Measurements from ENCODE around the gene PAN2. TPM values are rescaled to one million over a fixed set of nuclear protein-coding genes. Genes with fewer than 3 reads are reported as not detected.
"Not testable (repeated sequence)": the region's sequence is repeated elsewhere in the genome, so short reads cannot be mapped to it uniquely, and the experiment has no call there.

The PAN2 gene
- total RNA-seq, 8 experiments from 2014 or later = 20.3 to 97.3 (median 30.4) TPM

- H3K4me3 ChIP-seq = no peak overlapping the region
- H3K27ac ChIP-seq = no peak overlapping the region
- H3K4me1 ChIP-seq (replicated peaks in 1 of 2) = peaks cover 5 to 8% of the 10 kb centered on the region in 2 donors
- no peak for ATAC-seq (replicated peaks in 6 of 8)
- in situ Hi-C loops (cut with MboI; ENCODE audit: low pct_unique_long_range_greater_than_20kb in 2 of 9, low sequenced_read_pairs in 9 of 9, unreplicated experiment in 9 of 9) = no loop called here
- WGBS, 10 experiments = 0 to 100% (median 79%) methylated on average over 1 to 6 of the region's 8 CpGs; no CpG with 5 or more reads in 2 of the 10 experiments
These were observed 4.0 kb upstream of the PAN2 start for GRCh38 chr12:56337753-56338251.

DNA sequence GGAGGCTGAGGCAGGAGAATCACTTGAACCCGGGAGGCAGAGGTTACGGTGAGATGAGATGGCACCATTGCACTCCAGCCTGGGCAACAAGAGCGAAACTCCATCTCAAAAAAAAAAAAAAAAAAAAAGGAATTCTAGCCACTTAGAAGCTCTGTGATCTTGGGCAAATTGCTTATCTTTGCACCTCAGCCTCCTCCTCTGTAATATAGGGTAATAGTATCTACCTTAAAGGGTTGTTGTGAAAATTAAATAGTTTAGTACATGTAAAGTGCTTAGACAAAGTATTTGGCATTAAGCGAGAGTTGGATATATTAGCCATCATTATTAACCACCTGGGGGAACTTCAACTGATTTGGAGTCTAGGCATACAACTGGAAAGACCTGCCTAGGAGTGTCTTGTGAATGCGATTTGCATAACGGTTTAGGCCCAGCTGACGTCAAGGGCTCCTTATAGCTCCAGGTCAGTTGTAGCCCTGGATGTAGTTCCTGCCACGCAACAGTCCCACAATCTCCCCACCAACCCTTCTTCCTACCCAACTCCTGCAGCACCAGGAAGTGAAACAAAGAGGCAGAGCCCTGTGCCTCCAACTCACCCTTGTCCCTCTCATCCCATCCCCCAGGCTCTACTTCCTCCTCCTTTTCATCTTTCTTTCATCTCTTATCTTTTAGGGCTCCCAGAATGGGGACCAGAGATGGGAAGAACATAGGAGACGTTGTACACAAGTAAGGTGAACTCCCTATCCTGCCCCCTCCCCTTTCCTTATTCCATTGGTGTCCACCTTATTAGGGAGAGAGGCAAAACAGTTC, 2.8 kb upstream of the PAN2 start:
- Histone ChIP-seq H3K4me3 (no peak overlapping the region), H3K4me1 (replicated peaks in 1 of 2) (peaks cover 8 to 12% of the 10 kb centered on the region in 2 donors), H3K27ac (no peak overlapping the region)
- ATAC-seq (replicated peaks in 6 of 8) = no peak
- in situ Hi-C loops (cut with MboI; ENCODE audit: low pct_unique_long_range_greater_than_20kb in 2 of 9, low sequenced_read_pairs in 9 of 9, unreplicated experiment in 9 of 9) = no loop called here
- 17 to 98% (median 83%) methylated on average over 1 to 6 of the region's 9 CpGs; no CpG with 5 or more reads in 1 of the 10 experiments for WGBS, 10 experiments

GRCh38 chr12:56335527-56335926, 1.7 kb upstream of the PAN2 start:
- WGBS, 10 experiments = 83 to 100% (median 100%) methylated on average over 1 to 6 of the region's 8 CpGs; no CpG with 5 or more reads in 1 of the 10 experiments
- H3K4me3 ChIP-seq; ATAC-seq (replicated peaks in 6 of 8); in situ Hi-C loops (cut with MboI; ENCODE audit: low pct_unique_long_range_greater_than_20kb in 2 of 9, low sequenced_read_pairs in 9 of 9, unreplicated experiment in 9 of 9); H3K27ac ChIP-seq: not testable (repeated sequence)
- H3K4me1 ChIP-seq (replicated peaks in 1 of 2) = peaks cover 8 to 12% of the 10 kb centered on the region in 2 donors

GRCh38 chr12:56334490-56334793, 642 bp upstream of the PAN2 start:
- Histone ChIP-seq H3K27ac (peak overlapping the region; percentile 19 to 86), H3K4me1 (replicated peaks in 1 of 2) (peaks cover 8 to 12% of the 10 kb centered on the region in 2 donors), H3K4me3 (peak overlapping the region; percentile 42 to 66 (median 56))
- ATAC-seq (replicated peaks in 6 of 8) = no peak
- WGBS, 10 experiments = 0 to 83% (median 0%) methylated on average over 1 to 5 of the region's 6 CpGs; no CpG with 5 or more reads in 3 of the 10 experiments
- in situ Hi-C loops (cut with MboI; ENCODE audit: low pct_unique_long_range_greater_than_20kb in 2 of 9, low sequenced_read_pairs in 9 of 9, unreplicated experiment in 9 of 9) = no loop called here

DNA sequence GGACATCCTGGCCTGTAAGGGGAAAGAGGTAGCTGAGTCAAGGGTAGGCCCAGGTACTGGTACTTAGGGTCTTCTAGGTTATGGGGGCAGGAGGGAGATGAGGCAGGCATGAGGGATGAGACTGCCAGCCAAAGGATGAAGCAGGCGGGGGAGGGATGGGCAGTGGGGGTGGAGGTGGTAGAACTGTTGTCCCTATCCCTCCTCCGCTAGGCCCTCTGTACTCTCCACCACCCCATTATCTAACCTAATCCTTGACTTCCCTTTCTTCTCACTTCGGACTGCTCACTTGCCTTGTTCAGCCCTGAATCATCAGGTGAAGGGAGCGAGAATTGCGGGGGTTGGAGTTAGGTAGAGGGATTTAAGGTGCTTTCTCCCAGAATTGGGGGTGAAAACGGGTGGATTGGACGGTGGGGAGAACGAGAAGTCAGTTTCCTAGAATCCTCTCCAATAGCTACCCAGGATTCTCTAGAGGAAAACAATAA, 562 bp downstream of the PAN2 start:
- peaks cover 8 to 12% of the 10 kb centered on the region in 2 donors for H3K4me1 ChIP-seq (replicated peaks in 1 of 2)
- 0% methylated on average over 2 of the region's 8 CpGs; no CpG with 5 or more reads in 8 of the 10 experiments for WGBS, 10 experiments
- H3K27ac ChIP-seq = peak overlapping the region; percentile 63 to 86
- no peak for ATAC-seq (replicated peaks in 6 of 8)
- peak overlapping the region; percentile 42 to 66 (median 56) for H3K4me3 ChIP-seq
- in situ Hi-C loops (cut with MboI; ENCODE audit: low pct_unique_long_range_greater_than_20kb in 2 of 9, low sequenced_read_pairs in 9 of 9, unreplicated experiment in 9 of 9) = no loop called here

DNA sequence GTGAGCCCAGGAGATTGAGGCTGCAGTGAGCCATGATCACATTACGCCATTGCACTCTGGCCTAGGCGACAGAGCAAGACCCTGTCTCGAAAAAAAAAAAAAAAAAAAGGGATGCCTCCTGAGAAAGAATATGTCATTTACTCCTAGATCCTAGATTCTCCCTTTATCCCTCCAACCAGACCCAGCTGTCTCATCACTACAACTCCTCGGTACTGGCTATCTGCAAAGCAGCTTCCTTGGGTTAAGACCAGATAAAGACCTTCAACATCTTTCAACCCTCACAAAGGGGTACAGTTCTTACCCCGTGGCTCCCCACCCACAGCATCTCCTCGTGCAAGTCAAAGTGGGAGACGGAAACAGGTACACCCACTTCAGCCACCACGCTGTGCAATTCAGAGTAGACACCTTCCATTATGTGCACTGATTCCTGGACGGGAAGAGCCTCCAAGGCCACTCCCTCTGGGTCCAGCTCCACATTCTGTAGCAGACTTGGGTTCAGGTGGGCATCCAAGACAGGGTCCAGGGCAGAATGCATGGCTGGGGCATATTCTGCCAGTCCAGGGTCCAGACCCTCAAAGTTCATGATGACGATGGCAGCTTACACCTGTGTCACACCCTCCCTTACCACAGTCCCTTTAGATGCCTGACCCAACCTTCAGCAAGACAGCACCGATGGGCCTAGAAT, 1.1 kb downstream of the PAN2 start:
- Histone ChIP-seq H3K4me3 (peak overlapping the region; percentile 42 to 66 (median 56)), H3K4me1 (replicated peaks in 1 of 2) (peaks cover 8 to 12% of the 10 kb centered on the region in 2 donors), H3K27ac (peak overlapping the region; percentile 63 to 86)
- in situ Hi-C loops (cut with MboI; ENCODE audit: low pct_unique_long_range_greater_than_20kb in 2 of 9, low sequenced_read_pairs in 9 of 9, unreplicated experiment in 9 of 9) = no loop called here
- WGBS, 10 experiments = 33 to 100% (median 83%) methylated on average over 1 to 7 of the region's 11 CpGs; no CpG with 5 or more reads in 2 of the 10 experiments
- peak in 1 of 8 experiments; percentile 0 for ATAC-seq (replicated peaks in 6 of 8)

DNA sequence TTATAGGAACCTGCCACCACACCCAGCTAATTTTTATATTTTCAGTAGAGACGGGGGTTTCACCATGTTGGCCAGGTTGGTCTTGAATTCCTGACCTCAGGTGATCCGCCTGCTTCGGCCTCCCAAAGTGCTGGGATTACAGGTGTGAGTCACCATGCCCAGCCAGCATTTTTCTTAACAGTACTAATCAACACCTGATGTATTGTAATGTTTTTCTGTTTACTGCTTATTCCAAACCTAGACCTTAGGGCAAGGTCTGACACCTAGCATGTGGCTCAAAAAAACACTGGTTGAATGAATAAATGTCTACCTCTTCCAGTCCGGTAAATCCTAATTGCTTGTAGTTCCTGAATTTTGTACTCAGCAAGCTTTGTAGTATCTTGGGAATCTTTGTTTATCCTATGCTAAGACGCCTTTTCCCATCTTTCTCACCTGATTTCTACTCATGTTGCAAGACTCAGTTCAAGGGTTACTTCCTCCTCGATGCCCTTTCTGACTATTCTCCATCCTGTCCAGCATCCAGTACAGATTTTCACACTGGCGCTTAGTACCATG, 2.8 kb downstream of the PAN2 start:
- in situ Hi-C loops (cut with MboI; ENCODE audit: low pct_unique_long_range_greater_than_20kb in 2 of 9, low sequenced_read_pairs in 9 of 9, unreplicated experiment in 9 of 9) = no loop called here
- no peak overlapping the region for H3K4me3 ChIP-seq
- no peak for ATAC-seq (replicated peaks in 6 of 8)
- H3K27ac ChIP-seq = no peak overlapping the region
- H3K4me1 ChIP-seq (replicated peaks in 1 of 2) = peaks cover 8 to 12% of the 10 kb centered on the region in 2 donors
- WGBS, 10 experiments = 77 to 100% (median 96%) methylated on average over 1 to 7 of the region's 7 CpGs; no CpG with 5 or more reads in 1 of the 10 experiments

GRCh38 chr12:56326533-56326932, 7.3 kb downstream of the PAN2 start:
- Histone ChIP-seq H3K27ac (no peak overlapping the region), H3K4me3 (no peak overlapping the region), H3K4me1 (replicated peaks in 1 of 2) (no peaks in the 10 kb centered on the region)
- no peak for ATAC-seq (replicated peaks in 6 of 8)
- in situ Hi-C loops (cut with MboI; ENCODE audit: low pct_unique_long_range_greater_than_20kb in 2 of 9, low sequenced_read_pairs in 9 of 9, unreplicated experiment in 9 of 9) = no loop called here
- 60 to 100% (median 100%) methylated on average over 1 to 5 of the region's 6 CpGs; no CpG with 5 or more reads in 3 of the 10 experiments for WGBS, 10 experiments

- Histone ChIP-seq H3K27ac (no peak overlapping the region), H3K4me1 (replicated peaks in 1 of 2) (no peaks in the 10 kb centered on the region), H3K4me3 (no peak overlapping the region)
- ATAC-seq (replicated peaks in 6 of 8) = no peak
- WGBS, 10 experiments = 89 to 100% (median 93%) methylated on average over 1 to 5 of the region's 8 CpGs; no CpG with 5 or more reads in 3 of the 10 experiments
- in situ Hi-C loops (cut with MboI; ENCODE audit: low pct_unique_long_range_greater_than_20kb in 2 of 9, low sequenced_read_pairs in 9 of 9, unreplicated experiment in 9 of 9) = no loop called here
These were observed 7.7 kb downstream of the PAN2 start for GRCh38 chr12:56326126-56326525.

DNA sequence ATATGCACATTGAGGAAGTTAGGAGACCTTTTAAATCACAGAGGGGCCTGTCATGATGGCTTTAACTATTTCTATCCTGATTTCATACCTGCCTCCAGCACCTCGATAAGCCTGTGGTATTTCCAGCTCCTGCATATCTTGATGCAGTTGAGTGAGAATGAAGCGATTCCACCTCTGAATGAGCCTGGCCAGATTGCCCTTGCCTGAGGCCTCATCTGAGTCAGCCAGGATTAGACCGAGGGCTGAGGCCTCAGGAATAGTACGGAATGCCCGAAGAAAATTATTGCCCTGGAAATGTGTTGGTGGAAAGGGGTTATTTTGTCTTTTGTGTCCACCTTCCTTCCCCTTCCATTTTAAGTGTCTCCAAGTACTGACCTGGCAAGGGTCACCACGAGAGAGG, 9.6 kb downstream of the PAN2 start:
- WGBS, 10 experiments = 70 to 100% (median 95%) methylated on average over 1 to 5 of the region's 6 CpGs; no CpG with 5 or more reads in 3 of the 10 experiments
- H3K4me3 ChIP-seq = no peak overlapping the region
- no peak overlapping the region for H3K27ac ChIP-seq
- in situ Hi-C loops (cut with MboI; ENCODE audit: low pct_unique_long_range_greater_than_20kb in 2 of 9, low sequenced_read_pairs in 9 of 9, unreplicated experiment in 9 of 9) = no loop called here
- no peaks in the 10 kb centered on the region for H3K4me1 ChIP-seq (replicated peaks in 1 of 2)
- no peak for ATAC-seq (replicated peaks in 6 of 8)

DNA sequence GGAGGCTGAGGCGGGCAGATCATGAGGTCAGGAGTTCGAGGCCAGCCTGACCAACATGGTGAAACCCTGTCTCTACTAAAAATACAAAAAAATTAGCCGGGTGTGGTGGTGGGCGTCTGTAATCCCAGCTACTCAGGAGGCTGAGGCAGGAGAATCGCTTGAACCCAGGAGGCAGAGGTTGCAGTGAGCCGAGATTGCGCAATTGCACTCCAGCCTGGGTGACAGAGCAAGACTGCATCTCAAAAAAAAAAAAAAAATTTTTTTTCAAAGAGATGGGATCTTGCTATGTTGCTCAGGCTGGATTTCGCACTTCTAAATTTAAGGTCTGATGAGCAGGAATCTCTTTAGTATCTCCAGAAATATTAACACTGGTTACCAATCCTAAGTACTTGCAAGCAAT, 12.2 kb downstream of the PAN2 start:
- H3K27ac ChIP-seq; H3K4me3 ChIP-seq; in situ Hi-C loops (cut with MboI; ENCODE audit: low pct_unique_long_range_greater_than_20kb in 2 of 9, low sequenced_read_pairs in 9 of 9, unreplicated experiment in 9 of 9); ATAC-seq (replicated peaks in 6 of 8); H3K4me1 ChIP-seq (replicated peaks in 1 of 2): not testable (repeated sequence)
- WGBS, 10 experiments = 80 to 100% (median 100%) methylated on average over 1 to 3 of the region's 8 CpGs; no CpG with 5 or more reads in 1 of the 10 experiments

- in situ Hi-C loops (cut with MboI; ENCODE audit: low pct_unique_long_range_greater_than_20kb in 2 of 9, low sequenced_read_pairs in 9 of 9, unreplicated experiment in 9 of 9) = no loop called here
- no peak for ATAC-seq (replicated peaks in 6 of 8)
- Histone ChIP-seq H3K27ac (no peak overlapping the region), H3K4me1 (replicated peaks in 1 of 2) (peaks cover 7 to 9% of the 10 kb centered on the region in 2 donors), H3K4me3 (no peak overlapping the region)
- WGBS, 10 experiments = 71 to 100% (median 86%) methylated on average over 1 to 2 of the region's 2 CpGs; no CpG with 5 or more reads in 3 of the 10 experiments
These were observed 12.8 kb downstream of the PAN2 start for GRCh38 chr12:56321027-56321426.

- no peak overlapping the region for H3K4me3 ChIP-seq
- H3K4me1 ChIP-seq (replicated peaks in 1 of 2) = peaks cover 9 to 15% of the 10 kb centered on the region in 2 donors
- ATAC-seq (replicated peaks in 6 of 8) = no peak
- in situ Hi-C loops (cut with MboI; ENCODE audit: low pct_unique_long_range_greater_than_20kb in 2 of 9, low sequenced_read_pairs in 9 of 9, unreplicated experiment in 9 of 9) = no loop called here
- no peak overlapping the region for H3K27ac ChIP-seq
- WGBS, 10 experiments = 75 to 100% (median 92%) methylated on average over 1 to 3 of the region's 3 CpGs; no CpG with 5 or more reads in 1 of the 10 experiments
These were observed 16.1 kb downstream of the PAN2 start for GRCh38 chr12:56317675-56318074.
